ENCODE measurements around the gene RHOB.

The RHOB gene

GRCh38 chr2:20465716-20466394 is 19.0 kb downstream of the RHOB start:
- no peak overlapping the region for H3K4me3 ChIP-seq (ENCODE audit: low read length)
- no peak for TF ChIP-seq ZNF274 (IDR thresholded peaks at IDR 0.05; ENCODE audit: low read depth, low read length)

- H3K4me3 ChIP-seq (ENCODE audit: low read length) = no peak overlapping the region
- no peak for TF ChIP-seq ZNF274 (IDR thresholded peaks at IDR 0.05; ENCODE audit: low read depth, low read length)
These were observed 21.1 kb downstream of the RHOB start for GRCh38 chr2:20467789-20468548.

- no peak for TF ChIP-seq ZNF274 (IDR thresholded peaks at IDR 0.05; ENCODE audit: low read depth, low read length)
- H3K4me3 ChIP-seq (ENCODE audit: low read length) = no peak overlapping the region
These were observed 22.0 kb downstream of the RHOB start for GRCh38 chr2:20468549-20469500.

GRCh38 chr2:20469595-20469994 is 22.7 kb downstream of the RHOB start:
- TF ChIP-seq ZNF274 (IDR thresholded peaks at IDR 0.05; ENCODE audit: low read depth, low read length) = no peak
- H3K4me3 ChIP-seq (ENCODE audit: low read length) = no peak overlapping the region

GRCh38 chr2:20470211-20470610 is 23.3 kb downstream of the RHOB start:
- TF ChIP-seq ZNF274 (IDR thresholded peaks at IDR 0.05; ENCODE audit: low read depth, low read length) = no peak
- H3K4me3 ChIP-seq (ENCODE audit: low read length) = no peak overlapping the region

GRCh38 chr2:20471148-20471547 is 24.3 kb downstream of the RHOB start:
- H3K4me3 ChIP-seq (ENCODE audit: low read length) = no peak overlapping the region
- TF ChIP-seq ZNF274 (IDR thresholded peaks at IDR 0.05; ENCODE audit: low read depth, low read length) = no peak

- no peak for TF ChIP-seq ZNF274 (IDR thresholded peaks at IDR 0.05; ENCODE audit: low read depth, low read length)
These were observed 25.2 kb downstream of the RHOB start for GRCh38 chr2:20471902-20472559.

GRCh38 chr2:20472569-20472968 is 25.7 kb downstream of the RHOB start:
- no peak overlapping the region for H3K4me3 ChIP-seq (ENCODE audit: low read length)
- TF ChIP-seq ZNF274 (IDR thresholded peaks at IDR 0.05; ENCODE audit: low read depth, low read length) = no peak

More at GRCh38 chr2:20471902-20472559, 25.2 kb downstream of the RHOB start:
- H3K4me3 ChIP-seq (ENCODE audit: low read length) = no peak overlapping the region

GRCh38 chr2:20473128-20473527 is 26.3 kb downstream of the RHOB start:
- TF ChIP-seq ZNF274 (IDR thresholded peaks at IDR 0.05; ENCODE audit: low read depth, low read length) = no peak

GRCh38 chr2:20474757-20475566 is 28.1 kb downstream of the RHOB start:
- no peak overlapping the region for H3K4me3 ChIP-seq (ENCODE audit: low read length)
- no peak for TF ChIP-seq ZNF274 (IDR thresholded peaks at IDR 0.05; ENCODE audit: low read depth, low read length)

More at GRCh38 chr2:20473128-20473527, 26.3 kb downstream of the RHOB start:
- H3K4me3 ChIP-seq (ENCODE audit: low read length) = no peak overlapping the region

GRCh38 chr2:20475567-20475952 is 28.7 kb downstream of the RHOB start:
- H3K4me3 ChIP-seq (ENCODE audit: low read length) = no peak overlapping the region
- TF ChIP-seq ZNF274 (IDR thresholded peaks at IDR 0.05; ENCODE audit: low read depth, low read length) = no peak

- no peak for TF ChIP-seq ZNF274 (IDR thresholded peaks at IDR 0.05; ENCODE audit: low read depth, low read length)
These were observed 29.6 kb downstream of the RHOB start for GRCh38 chr2:20476481-20476880.

GRCh38 chr2:20476950-20477349 is 30.1 kb downstream of the RHOB start:
- H3K4me3 ChIP-seq (ENCODE audit: low read length) = no peak overlapping the region
- no peak for TF ChIP-seq ZNF274 (IDR thresholded peaks at IDR 0.05; ENCODE audit: low read depth, low read length)

More at GRCh38 chr2:20476481-20476880, 29.6 kb downstream of the RHOB start:
- H3K4me3 ChIP-seq (ENCODE audit: low read length) = no peak overlapping the region

All from GM08714 (cell line).